Measurements from ENCODE around the gene RGL3. TPM values are rescaled to one million over a fixed set of nuclear protein-coding genes. Genes with fewer than 3 reads are reported as not detected.

Gene RGL3
- total RNA-seq, 1 experiment from 2014 or later: 22.6 TPM

GRCh38 chr19:11457831-11458230 lies 38.7 kb upstream of the RGL3 start:
- DNase-seq (ENCODE audit: low read depth, low spot score) (no peak), ATAC-seq (no peak)
- Histone ChIP-seq H3K27ac (ENCODE audit: low read length) (no peak overlapping the region), H3K4me1 (ENCODE audit: control insufficient read depth, insufficient read depth, low read length) (no peaks in the 10 kb centered on the region), H3K27me3 (ENCODE audit: control insufficient read depth, insufficient read depth, low read length) (no peaks in the 10 kb centered on the region), H3K9me3 (ENCODE audit: control insufficient read depth, insufficient read depth, low read depth, low read length) (no peaks in the 10 kb centered on the region), H3K36me3 (ENCODE audit: control insufficient read depth, insufficient read depth, low read length) (no peaks in the 10 kb centered on the region), H3K4me3 (ENCODE audit: low read depth in 2 of 2, low read length in 2 of 2) (no peak overlapping the region)
- CTCF ChIA-PET: no interaction called here
- POLR2A ChIA-PET: no interaction called here
- BruUV-seq (replicated peaks): no TSS peak
- intact Hi-C loops (cut with micrococcal nuclease; ENCODE audit: unreplicated experiment): no loop called here
- in situ Hi-C loops (cut with HindIII; ENCODE audit: low pct_unique_long_range_greater_than_20kb, low sequenced_read_pairs): no loop called here
- TF ChIP-seq SIN3A (IDR thresholded peaks at IDR 0.05; ENCODE audit: borderline replicate concordance, insufficient read depth, low read depth, low read length) (no peak), CTCF (IDR thresholded peaks at IDR 0.05) (no peak), TCF7L2 (IDR thresholded peaks at IDR 0.05; ENCODE audit: low read depth, low read length) (no peak), POLR2AphosphoS5 (IDR thresholded peaks at IDR 0.05; ENCODE audit: low read depth, low read length) (no peak), REST (IDR thresholded peaks at IDR 0.05; ENCODE audit: insufficient read depth in 1 of 2, low read depth in 2 of 2, low read length in 1 of 2) (no peak)

- no TSS peak for BruUV-seq (replicated peaks)
- CTCF ChIA-PET: no interaction called here
- peak; percentile 43; the same call in 1 of the 2 replicates for ATAC-seq
These were observed 38.0 kb upstream of the RGL3 start for GRCh38 chr19:11457115-11457514.

More at GRCh38 chr19:11457115-11457514, 38.0 kb upstream of the RGL3 start:
- in situ Hi-C loops (cut with HindIII; ENCODE audit: low pct_unique_long_range_greater_than_20kb, low sequenced_read_pairs) (no loop called here), intact Hi-C loops (cut with micrococcal nuclease; ENCODE audit: unreplicated experiment) (no loop called here)
- Histone ChIP-seq H3K4me1 (ENCODE audit: control insufficient read depth, insufficient read depth, low read length) (no peaks in the 10 kb centered on the region), H3K27ac (ENCODE audit: low read length) (no peak overlapping the region), H3K4me3 (ENCODE audit: low read depth in 2 of 2, low read length in 2 of 2) (no peak overlapping the region), H3K9me3 (ENCODE audit: control insufficient read depth, insufficient read depth, low read depth, low read length) (no peaks in the 10 kb centered on the region), H3K27me3 (ENCODE audit: control insufficient read depth, insufficient read depth, low read length) (no peaks in the 10 kb centered on the region), H3K36me3 (ENCODE audit: control insufficient read depth, insufficient read depth, low read length) (no peaks in the 10 kb centered on the region)
- TF ChIP-seq CTCF (IDR thresholded peaks at IDR 0.05): no peak
- TF ChIP-seq POLR2AphosphoS5 (IDR thresholded peaks at IDR 0.05; ENCODE audit: low read depth, low read length): no peak
- TF ChIP-seq TCF7L2 (IDR thresholded peaks at IDR 0.05; ENCODE audit: low read depth, low read length): no peak
- no peak for TF ChIP-seq REST (IDR thresholded peaks at IDR 0.05; ENCODE audit: insufficient read depth in 1 of 2, low read depth in 2 of 2, low read length in 1 of 2)
- TF ChIP-seq SIN3A (IDR thresholded peaks at IDR 0.05; ENCODE audit: borderline replicate concordance, insufficient read depth, low read depth, low read length): no peak
- DNase-seq (ENCODE audit: low read depth, low spot score): no peak
- POLR2A ChIA-PET: no interaction called here
